LNCAP (cell line): ENCODE results near the gene PACRGL.

Source experiments
- TF ChIP-seq, protein P1 (sequence below): fragments of 450-650 bp; IDR thresholded peaks from 2 replicates; pipeline ENCODE4 v1.5.1; 2017; ENCODE audit warnings: mild to moderate bottlenecking

The PACRGL gene

DNA sequence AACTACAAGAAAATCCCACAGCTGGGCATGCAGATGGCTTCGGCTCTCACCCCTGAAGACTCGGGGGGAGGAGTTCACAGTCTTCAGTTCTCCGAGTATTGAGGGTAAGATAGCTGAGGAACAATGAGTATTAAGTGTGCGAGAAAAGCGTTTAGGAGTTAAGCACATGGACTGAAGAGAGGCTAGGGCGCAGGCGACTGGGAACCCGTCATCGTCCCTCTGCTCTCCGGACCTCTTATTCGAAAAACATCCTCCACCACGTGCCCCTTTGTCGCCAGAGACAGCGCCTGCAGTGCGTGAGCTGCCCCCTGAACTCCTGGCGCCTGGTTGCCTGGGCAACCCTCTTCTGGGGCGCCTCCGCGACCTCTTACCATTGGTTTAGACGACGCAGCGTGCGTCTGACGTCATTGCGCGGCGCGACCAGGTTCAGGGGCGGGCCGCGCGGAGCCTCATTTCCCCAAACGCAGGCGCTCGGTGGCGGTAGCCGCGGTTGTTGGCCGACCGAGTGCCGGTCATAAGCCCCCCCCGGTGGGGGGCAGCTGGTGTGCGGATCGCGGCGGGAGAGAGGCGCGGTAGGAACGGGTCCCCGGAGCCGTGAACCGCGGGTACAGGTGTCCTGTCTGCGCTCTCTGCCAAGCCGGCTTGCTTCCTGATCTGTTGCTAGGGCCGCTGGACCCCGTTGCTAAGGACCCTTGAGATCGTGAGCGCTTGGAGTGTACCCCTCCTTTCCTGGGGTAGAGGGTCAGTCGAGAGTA is at the start of gene PACRGL:
TSS of gene PACRGL (plus strand) at position 452 of the 755 bp plus-strand sequence. CDS start 4,024 bp downstream, outside the sequence.
- TF ChIP-seq, protein P1, sequence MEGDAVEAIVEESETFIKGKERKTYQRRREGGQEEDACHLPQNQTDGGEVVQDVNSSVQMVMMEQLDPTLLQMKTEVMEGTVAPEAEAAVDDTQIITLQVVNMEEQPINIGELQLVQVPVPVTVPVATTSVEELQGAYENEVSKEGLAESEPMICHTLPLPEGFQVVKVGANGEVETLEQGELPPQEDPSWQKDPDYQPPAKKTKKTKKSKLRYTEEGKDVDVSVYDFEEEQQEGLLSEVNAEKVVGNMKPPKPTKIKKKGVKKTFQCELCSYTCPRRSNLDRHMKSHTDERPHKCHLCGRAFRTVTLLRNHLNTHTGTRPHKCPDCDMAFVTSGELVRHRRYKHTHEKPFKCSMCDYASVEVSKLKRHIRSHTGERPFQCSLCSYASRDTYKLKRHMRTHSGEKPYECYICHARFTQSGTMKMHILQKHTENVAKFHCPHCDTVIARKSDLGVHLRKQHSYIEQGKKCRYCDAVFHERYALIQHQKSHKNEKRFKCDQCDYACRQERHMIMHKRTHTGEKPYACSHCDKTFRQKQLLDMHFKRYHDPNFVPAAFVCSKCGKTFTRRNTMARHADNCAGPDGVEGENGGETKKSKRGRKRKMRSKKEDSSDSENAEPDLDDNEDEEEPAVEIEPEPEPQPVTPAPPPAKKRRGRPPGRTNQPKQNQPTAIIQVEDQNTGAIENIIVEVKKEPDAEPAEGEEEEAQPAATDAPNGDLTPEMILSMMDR: no peak

DNA sequence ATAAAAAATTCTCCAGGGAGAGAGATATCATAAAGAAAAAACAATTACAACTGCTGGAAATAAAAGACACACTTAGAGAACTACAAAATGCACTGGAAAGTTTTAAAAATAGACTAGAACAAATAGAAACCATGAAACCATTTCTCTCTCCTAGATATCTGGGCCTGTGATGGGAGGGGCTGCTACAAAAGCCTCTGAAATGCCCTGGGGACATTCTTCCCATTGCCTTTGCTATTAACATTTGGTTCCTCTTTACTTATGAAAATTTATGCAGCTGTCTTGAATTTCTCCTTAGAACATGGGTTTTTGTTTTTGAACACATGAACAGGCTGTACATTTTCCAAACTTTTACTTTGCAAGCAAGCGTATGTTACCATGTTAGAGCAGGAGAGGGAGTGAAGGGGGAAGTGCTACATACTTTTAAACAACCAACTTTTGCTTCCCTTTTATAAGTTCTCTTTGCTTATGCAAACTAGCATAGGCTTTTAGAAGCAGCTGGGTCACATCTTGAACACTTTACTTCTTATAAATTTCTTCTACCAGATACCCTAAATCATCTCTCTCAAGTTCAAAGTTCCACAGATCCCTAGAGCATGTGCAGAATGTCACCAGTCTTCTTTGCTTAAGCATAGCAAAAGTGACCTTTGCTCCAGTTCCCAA is 47.9 kb upstream of the PACRGL start:
- TF ChIP-seq, protein P1: no peak

DNA sequence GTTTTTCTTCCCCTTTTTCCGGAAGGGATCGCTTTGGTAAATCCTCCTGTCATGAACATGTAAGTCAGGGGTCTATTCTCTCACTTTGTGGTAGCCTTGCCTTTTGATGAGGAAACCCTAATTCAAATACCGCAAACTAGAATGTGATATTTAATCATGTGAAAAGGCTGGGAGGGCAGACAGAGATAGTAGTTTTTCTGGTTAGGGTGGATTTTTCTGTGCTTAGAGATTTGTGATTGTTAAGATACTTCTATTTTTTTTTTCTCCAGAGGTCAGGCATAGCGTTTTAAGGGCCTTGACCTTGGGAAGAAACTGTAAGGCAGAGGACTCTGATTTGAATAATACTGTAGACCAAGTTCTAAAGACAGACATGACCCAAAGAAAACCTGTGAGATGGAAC is 41.8 kb upstream of the PACRGL start:
- TF ChIP-seq, protein P1: no peak

DNA sequence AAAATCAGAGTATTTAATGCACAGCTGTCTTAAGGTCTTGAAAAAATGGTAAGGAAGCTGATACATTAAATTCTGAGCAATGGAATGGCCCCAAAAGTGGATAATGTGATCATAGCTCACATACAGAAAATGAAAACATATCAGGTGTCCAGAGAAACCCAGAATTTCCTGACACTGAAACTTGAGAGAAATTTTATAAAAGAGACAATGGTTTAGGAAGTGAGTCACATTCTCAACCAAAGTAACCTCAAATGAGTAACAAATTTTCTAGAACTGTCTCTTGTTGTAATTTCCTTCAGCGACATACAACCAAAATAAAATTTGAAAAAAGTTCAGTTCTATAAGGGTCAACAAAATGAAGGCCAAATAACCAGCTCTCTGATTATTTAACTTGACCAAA is 37.4 kb upstream of the PACRGL start:
- TF ChIP-seq, protein P1: no peak

DNA sequence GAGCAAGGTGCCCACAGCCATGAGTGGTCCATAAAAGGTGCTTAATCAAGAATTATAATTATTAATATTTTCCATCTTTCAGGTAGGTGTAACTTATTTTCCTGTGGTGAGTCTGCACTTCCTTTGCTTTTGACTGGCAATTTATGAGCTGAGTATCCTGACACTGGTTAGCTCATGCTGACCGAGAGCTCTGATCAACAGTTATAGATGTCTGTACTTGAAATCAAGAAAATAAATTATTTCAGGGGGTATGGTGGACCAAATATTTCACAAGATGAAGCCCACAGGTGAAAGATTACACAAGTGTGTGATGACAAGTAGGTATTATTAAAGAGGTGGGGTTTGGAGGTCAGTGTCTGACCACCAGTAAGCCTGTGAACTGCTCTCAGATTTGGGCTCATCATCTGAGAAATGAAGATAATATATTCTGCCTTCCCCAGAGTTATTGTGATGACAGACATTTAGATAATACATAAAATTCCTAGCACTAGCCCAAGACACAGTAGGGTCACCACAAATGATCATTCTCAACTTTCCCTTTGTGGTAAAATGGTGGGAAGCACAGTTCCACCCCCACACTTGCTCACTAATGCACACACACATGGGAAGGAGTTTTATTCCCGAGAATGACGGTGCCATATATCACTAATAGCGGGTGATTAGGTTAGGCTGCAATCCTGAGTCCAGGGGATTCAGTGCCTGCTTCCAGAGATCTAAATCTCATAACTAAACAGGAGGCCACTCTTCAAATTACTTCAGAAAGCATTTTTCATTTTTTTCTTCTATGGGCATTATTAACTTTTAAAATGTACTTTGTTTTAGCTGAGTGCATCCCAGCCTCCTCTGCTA is 34.0 kb upstream of the PACRGL start:
- TF ChIP-seq, protein P1: no peak

DNA sequence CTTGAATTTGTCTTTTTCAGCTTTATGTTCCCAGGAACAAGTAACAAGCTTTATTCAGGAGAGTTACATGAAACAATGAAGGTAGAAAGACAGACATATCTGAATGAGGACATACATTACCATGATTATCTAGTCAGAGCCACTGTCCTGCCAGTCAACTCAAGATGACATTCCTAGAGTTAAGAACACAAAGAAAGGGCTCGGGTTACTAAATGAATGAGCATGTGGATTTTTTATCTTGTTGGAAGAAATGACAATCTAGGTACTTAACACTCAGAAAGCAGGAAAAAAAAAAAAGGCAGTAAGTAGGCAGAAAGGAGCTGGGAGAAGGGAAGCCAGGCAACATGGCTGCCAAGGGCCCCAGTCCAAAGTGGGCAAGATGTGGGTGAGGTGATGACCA is 28.0 kb upstream of the PACRGL start:
- TF ChIP-seq, protein P1: no peak

DNA sequence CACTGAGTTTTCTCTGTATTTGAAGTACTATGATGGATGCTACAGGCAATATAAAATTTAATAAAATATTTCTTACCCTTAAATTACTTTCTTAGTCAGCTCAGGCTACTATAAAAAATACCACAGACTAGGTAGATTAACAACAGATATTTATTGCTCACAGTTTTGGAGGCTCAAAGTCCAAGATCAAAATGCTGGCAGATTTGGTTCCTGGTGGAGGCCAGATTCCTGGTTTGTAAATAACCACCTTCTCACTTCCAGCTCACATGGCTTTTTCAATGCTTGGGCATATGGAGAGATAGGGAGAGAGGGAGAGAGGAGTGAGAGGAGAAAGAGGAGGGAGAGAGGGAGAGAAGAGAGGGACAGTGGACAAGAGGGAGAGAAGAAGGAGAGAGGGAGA is 24.5 kb upstream of the PACRGL start:
- TF ChIP-seq, protein P1: no peak
